OCI-LY1 (cell line): ENCODE results near the gene DNAJB12.

ENCODE experiments used
- H2AFZ ChIP-seq: fragments of 200-600 bp; sonication (generic), shearing (Covaris generic); 2 replicates; pipeline ENCODE4 v1.6.0; 2014; ENCODE audit warnings: antibody characterized with exemption, mild to moderate bottlenecking, low read length
- H3F3A ChIP-seq: fragments of 200-600 bp; sonication (generic), shearing (Covaris generic); 2 replicates; pipeline ENCODE4 v1.6.0; 2014; ENCODE audit warnings: mild to moderate bottlenecking, antibody characterized with exemption, low read length, moderate library complexity; ENCODE audit not compliant: insufficient read depth
- H3K27ac ChIP-seq: fragments of 200-600 bp; sonication (generic); 2 replicates; pipeline ENCODE4 v1.5.1; 2014; ENCODE audit warnings: low read length, mixed run types, mild to moderate bottlenecking, low read depth; ENCODE audit not compliant: poor library complexity, severe bottlenecking
- H3K27me3 ChIP-seq: fragments of 200-600 bp; sonication (generic); 2 replicates; pipeline ENCODE4 v1.6.0; 2014; ENCODE audit warnings: antibody characterized with exemption, mild to moderate bottlenecking, low read length, moderate library complexity; ENCODE audit not compliant: insufficient read depth
- H3K36me3 ChIP-seq: fragments of 200-600 bp; sonication (generic); 2 replicates; pipeline ENCODE4 v1.6.1; 2014; ENCODE audit warnings: mild to moderate bottlenecking, antibody characterized with exemption, low read length, moderate library complexity, mixed read lengths; ENCODE audit not compliant: insufficient read depth
- H3K4me1 ChIP-seq: fragments of 200-600 bp; sonication (generic); 2 replicates; pipeline ENCODE4 v1.5.1; 2014; ENCODE audit warnings: mild to moderate bottlenecking, low read length, moderate library complexity; ENCODE audit not compliant: insufficient read depth, severe bottlenecking
- H3K4me2 ChIP-seq: fragments of 200-600 bp; sonication (generic), shearing (Covaris generic); 2 replicates; pipeline ENCODE4 v1.6.1; 2014; ENCODE audit warnings: low read length
- H3K4me3 ChIP-seq: fragments of 200-600 bp; sonication (generic); 2 replicates; pipeline ENCODE4 v1.5.1; 2014; ENCODE audit warnings: low read length, low read depth, mild to moderate bottlenecking, mixed read lengths; ENCODE audit not compliant: poor library complexity, severe bottlenecking
- H3K79me2 ChIP-seq: fragments of 200-600 bp; shearing (Covaris generic); 2 replicates; pipeline ENCODE4 v1.6.1; 2016; ENCODE audit warnings: mixed run types, low read length, mixed read lengths; ENCODE audit not compliant: insufficient read depth
- H3K9ac ChIP-seq: fragments of 200-600 bp; sonication (generic), shearing (Covaris generic); 2 replicates; pipeline ENCODE4 v1.6.1; 2014; ENCODE audit warnings: mild to moderate bottlenecking, low read length, mixed read lengths
- H3K9me2 ChIP-seq: fragments of 200-600 bp; sonication (generic), shearing (Covaris generic); 2 replicates; pipeline ENCODE4 v1.6.1; 2014; ENCODE audit warnings: low read depth, mild to moderate bottlenecking, low read length, mixed read lengths
- H3K9me3 ChIP-seq: fragments of 200-600 bp; shearing (Covaris generic); 2 replicates; pipeline ENCODE4 v1.6.1; 2014; ENCODE audit warnings: low read length, mixed read lengths
- H4K20me1 ChIP-seq: fragments of 200-600 bp; sonication (generic), shearing (Covaris generic); 2 replicates; pipeline ENCODE4 v1.6.0; 2016; ENCODE audit warnings: mild to moderate bottlenecking, low read length; ENCODE audit not compliant: insufficient read depth
- CTCF ChIP-seq: fragments of 200-600 bp; sonication (generic), shearing (Covaris generic); IDR thresholded peaks from 2 replicates; pipeline ENCODE4 v1.5.1; 2017; ENCODE audit warnings: mild to moderate bottlenecking, antibody characterized with exemption, low read length, moderate library complexity, mixed read lengths
- EZH2 ChIP-seq: fragments of 200-600 bp; sonication (generic), shearing (Covaris generic); IDR thresholded peaks from 2 replicates; pipeline ENCODE4 v1.8.0; 2017; ENCODE audit warnings: borderline replicate concordance, mixed run types, mild to moderate bottlenecking, antibody characterized with exemption, low read length, moderate library complexity, mixed read lengths

Gene DNAJB12

GRCh38 chr10:72379776-72380175 is 25.1 kb upstream of the DNAJB12 start:
- H3K27me3 ChIP-seq = no peaks in the 10 kb centered on the region
- no peaks in the 10 kb centered on the region for H4K20me1 ChIP-seq
- no peak overlapping the region for H3K4me2 ChIP-seq
- H3K4me1 ChIP-seq = peaks cover 1% of the 10 kb centered on the region
- no peak overlapping the region for H3K4me3 ChIP-seq
- no peaks in the 10 kb centered on the region for H3K36me3 ChIP-seq
- TF ChIP-seq CTCF = no peak
- TF ChIP-seq EZH2 = no peak
- no peaks in the 10 kb centered on the region for H3K9me2 ChIP-seq
- H3K27ac ChIP-seq = no peak overlapping the region
- no peaks in the 10 kb centered on the region for H3F3A ChIP-seq
- H3K9ac ChIP-seq = no peak overlapping the region
- H2AFZ ChIP-seq = no peak overlapping the region
- no peaks in the 10 kb centered on the region for H3K79me2 ChIP-seq
- no peaks in the 10 kb centered on the region for H3K9me3 ChIP-seq

GRCh38 chr10:72379062-72379461 is 24.3 kb upstream of the DNAJB12 start:
- Histone ChIP-seq H3K4me3 (no peak overlapping the region), H3K79me2 (no peaks in the 10 kb centered on the region), H3K4me1 (no peaks in the 10 kb centered on the region), H3K27ac (no peak overlapping the region), H3K36me3 (no peaks in the 10 kb centered on the region), H3K9ac (no peak overlapping the region), H4K20me1 (no peaks in the 10 kb centered on the region), H3K27me3 (no peaks in the 10 kb centered on the region), H3K9me3 (no peaks in the 10 kb centered on the region), H3K9me2 (no peaks in the 10 kb centered on the region), H3F3A (no peaks in the 10 kb centered on the region), H2AFZ (no peak overlapping the region), H3K4me2 (no peak overlapping the region)
- no peak for TF ChIP-seq CTCF
- TF ChIP-seq EZH2 = no peak

- TF ChIP-seq EZH2 = no peak
- TF ChIP-seq CTCF = peak; percentile 58
- no peak overlapping the region for H3K4me3 ChIP-seq
- no peaks in the 10 kb centered on the region for H3K79me2 ChIP-seq
- H3F3A ChIP-seq = no peaks in the 10 kb centered on the region
- H4K20me1 ChIP-seq = no peaks in the 10 kb centered on the region
- H3K4me1 ChIP-seq = no peaks in the 10 kb centered on the region
- no peak overlapping the region for H3K4me2 ChIP-seq
- H3K9ac ChIP-seq = no peak overlapping the region
- no peak overlapping the region for H3K27ac ChIP-seq
- no peak overlapping the region for H2AFZ ChIP-seq
- H3K36me3 ChIP-seq = no peaks in the 10 kb centered on the region
- H3K9me2 ChIP-seq = no peaks in the 10 kb centered on the region
- no peaks in the 10 kb centered on the region for H3K27me3 ChIP-seq
- no peaks in the 10 kb centered on the region for H3K9me3 ChIP-seq
These were observed 20.9 kb upstream of the DNAJB12 start for GRCh38 chr10:72375585-72375984.
